LHCN-M2 (cell line): ENCODE results near the gene CDC16. TPM values are rescaled to one million over a fixed set of nuclear protein-coding genes. Genes with fewer than 3 reads are reported as not detected.
"Not testable (repeated sequence)": the region's sequence is repeated elsewhere in the genome, so short reads cannot be mapped to it uniquely, and the experiment has no call there.

Experiments used
- DNase-seq: peaks from one replicate; pipeline ENCODE4 v3.0.0-alpha.2; 2012; ENCODE audit warnings: low read depth
- total RNA-seq: library from RNA; depleted of rRNA; stranded (reverse); fragments of >200 nt; gene quantifications from 2 replicates; pipeline ENCODE4 v1.2.3, GENCODE V29; 2014

CDC16 gene
- total RNA-seq, 1 experiment from 2014 or later: 44.7 TPM

GRCh38 chr13:114263578-114263977 is 28.9 kb downstream of the CDC16 start:
- peak; percentile 63 for DNase-seq

GRCh38 chr13:114264313-114264712 is 29.6 kb downstream of the CDC16 start:
- not testable (repeated sequence) for DNase-seq

GRCh38 chr13:114264886-114265611 is 30.4 kb downstream of the CDC16 start:
- DNase-seq: peak; percentile 84

- DNase-seq: no peak
Measured at GRCh38 chr13:114266241-114266640, 31.5 kb downstream of the CDC16 start.

- peak; percentile 53 for DNase-seq
Measured at GRCh38 chr13:114268344-114269280, 33.9 kb downstream of the CDC16 start.

GRCh38 chr13:114269281-114269770 is 34.6 kb downstream of the CDC16 start:
- no peak for DNase-seq

- DNase-seq: no peak
Measured at GRCh38 chr13:114272977-114273376, 38.3 kb downstream of the CDC16 start.

- DNase-seq: no peak
Measured at GRCh38 chr13:114275304-114275703, 40.6 kb downstream of the CDC16 start.

GRCh38 chr13:114279146-114279545 is 44.4 kb downstream of the CDC16 start:
- DNase-seq: no peak

- no peak for DNase-seq
Measured at GRCh38 chr13:114279758-114280355, 45.2 kb downstream of the CDC16 start.

- DNase-seq: peak; percentile 90
Measured at GRCh38 chr13:114281351-114282040, 46.8 kb downstream of the CDC16 start, which contains the start of gene UPF3A. Gene UPF3A, plus strand, starts transcription at chr13:114281601. Its CDS starts 39 bp downstream, at chr13:114281640.

GRCh38 chr13:114282041-114282670 is 47.5 kb downstream of the CDC16 start:
- peak; percentile 83 for DNase-seq

GRCh38 chr13:114283576-114283975 is 48.9 kb downstream of the CDC16 start:
- DNase-seq: no peak

GRCh38 chr13:114284680-114285079 is 50.0 kb downstream of the CDC16 start:
- DNase-seq: no peak

GRCh38 chr13:114285166-114285808 is 50.6 kb downstream of the CDC16 start:
- peak; percentile 11 for DNase-seq

- peak; percentile 43 for DNase-seq
Measured at GRCh38 chr13:114286808-114287207, 52.1 kb downstream of the CDC16 start.

GRCh38 chr13:114288157-114288591 is 53.5 kb downstream of the CDC16 start:
- DNase-seq: no peak

- DNase-seq: no peak
Measured at GRCh38 chr13:114296448-114296847, 61.8 kb downstream of the CDC16 start.

- DNase-seq: no peak
Measured at GRCh38 chr13:114296902-114297301, 62.2 kb downstream of the CDC16 start.

GRCh38 chr13:114298866-114299265 is 64.2 kb downstream of the CDC16 start:
- DNase-seq: no peak
